Naive thymus-derived CD8-positive, alpha-beta T cell (primary cell): ENCODE measurements around the gene MAOA. TPM values are rescaled to one million over a fixed set of nuclear protein-coding genes. Genes with fewer than 3 reads are reported as not detected.

ENCODE experiments used
- ATAC-seq, 2 donors: fragments of 150-1000 bp; cut with Tn5 transposase in 1 of 2; sonication (Bioruptor Pico), chemical (Tn5 transposase) in 1 of 2; 1 replicate in 1 of 2; 2 replicates in 1 of 2; pipeline ENCODE4 v1.10.0; 2021; ENCODE audit warnings: mild to moderate bottlenecking in 2 of 2, moderate library complexity in 2 of 2
- POLR2A ChIA-PET: fragments of 350-600 bp; sonication (Branson Sonifier 250); formaldehyde crosslinking; loops from one replicate; lab custom pipeline; 2021; ENCODE audit warnings: antibody characterized with exemption; lab: Charles Lee
- DNase-seq, 10 donors: peaks; one replicate each; pipeline versions ENCODE4 v3.0.0 to v3.0.0-alpha.2; 2020 to 2022
- H3K27ac Mint-ChIP-seq, 10 donors: one replicate each; pipeline ENCODE4 v1.8.0; 2020 to 2022; ENCODE audit warnings: mild to moderate bottlenecking in 10 of 10, mixed read lengths in 10 of 10, moderate library complexity in 4 of 10, inconsistent platforms in 1 of 10
- H3K27me3 Mint-ChIP-seq, 5 donors: one replicate each; pipeline ENCODE4 v1.8.0; 2021 to 2022; ENCODE audit warnings: mixed read lengths in 5 of 5
- H3K36me3 Mint-ChIP-seq, 3 donors: one replicate each; pipeline ENCODE4 v1.8.0; 2020 to 2022; ENCODE audit warnings: mixed read lengths in 3 of 3, mild to moderate bottlenecking in 2 of 3, inconsistent platforms in 1 of 3
- H3K4me1 Mint-ChIP-seq, 4 donors: one replicate each; pipeline ENCODE4 v1.8.0; 2021 to 2022; ENCODE audit warnings: mixed read lengths in 4 of 4
- H3K4me3 Mint-ChIP-seq, 10 donors: one replicate each; pipeline ENCODE4 v1.8.0; 2020 to 2022; ENCODE audit warnings: mild to moderate bottlenecking in 10 of 10, mixed read lengths in 10 of 10, moderate library complexity in 6 of 10, inconsistent platforms in 1 of 10
- H3K9me3 Mint-ChIP-seq, 9 donors: one replicate each; pipeline ENCODE4 v1.8.0; 2020 to 2022; ENCODE audit warnings: mixed read lengths in 9 of 9, mild to moderate bottlenecking in 3 of 9, inconsistent platforms in 1 of 9, moderate library complexity in 1 of 9
- polyA plus RNA-seq, 3 donors: library from polyadenylated mRNA; unstranded; fragments of 300-500 nt; fragmentation: Illumina TruSeq; gene quantifications; one replicate each; pipeline ENCODE4 v1.2.3, GENCODE V29; 2021
- total RNA-seq, 8 experiments: library from RNA in 2 of 8; stranded (reverse) in 2 of 8; gene quantifications; one replicate each; pipeline ENCODE4 v1.2.3 and lab custom pipeline; 2021 to 2026

Gene MAOA
- total and polyA plus RNA-seq, 5 experiments from 2014 or later, result 0.13 to 1.2 (median 0.22) TPM; not detected in 2

- Mint-ChIP-seq H3K27ac (no peak overlapping the region), H3K4me1 (peaks cover 0 to 7% (median 2%) of the 10 kb centered on the region in 4 donors), H3K36me3 (no peaks in the 10 kb centered on the region), H3K9me3 (no peaks in the 10 kb centered on the region), H3K27me3 (no peaks in the 10 kb centered on the region), H3K4me3 (no peak overlapping the region)
- DNase-seq, result no peak
- no peak for ATAC-seq
- POLR2A ChIA-PET, result no interaction called here
These were observed 97.5 kb downstream of the MAOA start for GRCh38 chrX:43753637-43754036.

DNA sequence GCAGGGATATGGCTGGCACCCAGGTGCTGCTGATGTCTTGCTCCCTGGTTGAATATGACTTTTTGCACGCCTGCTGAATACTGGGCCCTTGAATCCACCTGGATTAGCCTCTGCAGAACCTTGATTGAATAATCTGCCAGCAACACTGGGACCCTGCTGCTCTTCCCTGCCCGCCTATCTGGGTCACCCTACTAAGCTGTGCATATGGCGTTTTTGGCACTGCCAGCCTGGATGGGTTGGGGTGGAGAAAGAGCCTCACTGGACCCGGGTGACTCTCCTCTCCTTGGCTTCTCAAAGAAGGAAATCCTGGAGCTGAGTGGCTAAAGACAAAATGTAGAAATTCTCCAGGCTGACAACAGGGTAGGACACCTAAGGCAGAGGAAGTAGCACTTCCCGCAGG lies 100.0 kb downstream of the MAOA start:
- ATAC-seq (no peak), DNase-seq (no peak)
- H3K4me3 Mint-ChIP-seq, result no peak overlapping the region
- POLR2A ChIA-PET, result no interaction called here
- no peaks in the 10 kb centered on the region for H3K36me3 Mint-ChIP-seq
- no peaks in the 10 kb centered on the region for H3K27me3 Mint-ChIP-seq
- H3K9me3 Mint-ChIP-seq, result no peaks in the 10 kb centered on the region
- peaks cover 0 to 2% (median 0%) of the 10 kb centered on the region in 4 donors for H3K4me1 Mint-ChIP-seq
- H3K27ac Mint-ChIP-seq, result no peak overlapping the region

GRCh38 chrX:43758044-43758443 lies 101.9 kb downstream of the MAOA start:
- no peak for ATAC-seq
- no peak for DNase-seq
- Mint-ChIP-seq H3K27me3 (peaks cover 0 to 4% (median 0%) of the 10 kb centered on the region in 5 donors), H3K4me3 (no peak overlapping the region), H3K27ac (no peak overlapping the region), H3K9me3 (no peaks in the 10 kb centered on the region), H3K36me3 (no peaks in the 10 kb centered on the region), H3K4me1 (peaks cover 0 to 2% (median 0%) of the 10 kb centered on the region in 4 donors)
- POLR2A ChIA-PET, result no interaction called here

DNA sequence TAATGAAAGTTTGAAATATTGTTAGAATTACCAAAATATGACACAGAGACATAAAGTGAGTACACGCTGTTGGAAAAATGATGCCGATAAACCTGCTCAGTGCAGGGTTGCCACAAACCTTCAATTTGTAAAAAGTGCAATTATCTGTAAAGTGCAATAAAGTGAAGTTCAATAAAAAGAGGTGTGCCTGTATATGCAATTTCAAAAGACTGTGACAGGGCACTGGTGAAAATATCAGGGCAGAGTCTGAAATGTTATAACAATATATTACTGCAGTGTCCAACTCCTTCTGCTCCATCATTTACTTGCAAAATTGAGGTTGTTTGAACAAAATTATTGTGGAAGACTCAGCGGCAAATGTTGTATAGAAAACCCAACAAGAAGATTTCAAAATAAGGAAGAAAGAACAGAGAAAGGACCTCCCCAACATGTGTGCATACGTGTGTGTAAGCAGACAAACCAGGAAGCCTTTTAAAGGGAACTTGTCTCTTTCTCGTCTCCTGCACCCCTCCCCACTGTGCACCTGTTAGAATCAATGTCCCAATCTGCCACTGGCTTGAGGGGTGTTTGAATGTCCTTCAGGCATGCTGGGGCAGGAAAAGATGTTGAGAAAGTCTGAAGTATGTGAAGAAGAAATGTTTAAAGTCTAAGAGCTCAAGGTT lies 130.0 kb downstream of the MAOA start:
- POLR2A ChIA-PET, result no interaction called here
- H3K27me3 Mint-ChIP-seq, result peaks cover 0 to 3% (median under 1%) of the 10 kb centered on the region in 5 donors
- no peak overlapping the region for H3K27ac Mint-ChIP-seq

More for the DNA sequence above, 130.0 kb downstream of the MAOA start:
- H3K9me3 Mint-ChIP-seq, result peaks cover 0 to 7% (median 2%) of the 10 kb centered on the region in 9 donors
- ATAC-seq (no peak), DNase-seq (no peak)
- H3K4me1 Mint-ChIP-seq, result no peaks in the 10 kb centered on the region
- no peaks in the 10 kb centered on the region for H3K36me3 Mint-ChIP-seq
- H3K4me3 Mint-ChIP-seq, result no peak overlapping the region

Other genes with a start within 250 kb of the MAOA start
- gene MAOB, start 226.2 kb downstream of the MAOA start, total RNA-seq, result not detected
- not detected for gene MAOB, start 226.2 kb downstream of the MAOA start, polyA plus RNA-seq